GM19238 (cell line): Measurements from ENCODE around the gene NENF.
"Not testable (repeated sequence)": the region's sequence is repeated elsewhere in the genome, so short reads cannot be mapped to it uniquely, and the experiment has no call there.

Experiments used
- DNase-seq: peaks from one replicate; pipeline ENCODE4 v3.0.0; 2011; ENCODE audit warnings: low spot score; ENCODE audit not compliant: insufficient read length

NENF gene

DNA sequence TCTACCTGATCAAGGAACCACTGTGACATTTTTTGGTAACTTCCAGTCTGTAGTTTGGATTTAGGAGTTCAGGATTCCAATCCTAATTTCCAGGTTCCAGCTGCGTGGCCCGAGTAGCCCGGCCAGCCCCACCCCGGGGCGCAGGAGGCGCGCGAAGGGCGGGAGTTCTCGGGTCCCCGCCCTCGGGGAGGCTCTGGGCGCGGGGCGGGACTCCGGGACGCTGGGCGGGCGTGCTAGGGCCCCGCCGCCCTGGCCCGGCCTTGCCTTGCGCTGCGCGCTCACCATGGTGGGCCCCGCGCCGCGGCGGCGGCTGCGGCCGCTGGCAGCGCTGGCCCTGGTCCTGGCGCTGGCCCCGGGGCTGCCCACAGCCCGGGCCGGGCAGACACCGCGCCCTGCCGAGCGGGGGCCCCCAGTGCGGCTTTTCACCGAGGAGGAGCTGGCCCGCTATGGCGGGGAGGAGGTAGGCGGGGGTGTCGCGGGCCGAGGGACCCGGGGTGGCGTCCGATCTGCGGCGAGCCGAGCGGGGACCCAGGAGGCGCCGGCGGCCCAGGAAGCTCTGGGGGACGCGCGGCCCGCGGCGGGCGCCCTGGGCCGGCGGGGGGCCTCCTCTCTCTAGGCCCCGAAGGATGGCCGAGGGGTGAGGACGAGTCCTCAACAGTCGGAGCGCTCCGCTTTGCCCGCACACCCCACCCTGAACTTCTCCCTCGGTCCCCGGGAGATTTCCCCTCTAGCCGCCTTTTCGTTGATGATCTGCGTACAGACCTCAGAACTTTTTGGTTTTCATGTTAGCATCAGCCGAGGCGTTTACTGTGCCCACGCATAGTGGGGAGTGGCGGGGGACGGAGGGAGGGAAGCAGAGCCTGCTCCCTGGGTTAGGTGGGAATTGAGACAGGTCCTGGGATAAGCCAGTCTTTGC, at the start of gene NENF:
Gene NENF (plus strand): TSS at position 260 of the 916 bp plus-strand sequence. CDS start 24 bp downstream, at position 284.
- DNase-seq, result peak; percentile 97

DNA sequence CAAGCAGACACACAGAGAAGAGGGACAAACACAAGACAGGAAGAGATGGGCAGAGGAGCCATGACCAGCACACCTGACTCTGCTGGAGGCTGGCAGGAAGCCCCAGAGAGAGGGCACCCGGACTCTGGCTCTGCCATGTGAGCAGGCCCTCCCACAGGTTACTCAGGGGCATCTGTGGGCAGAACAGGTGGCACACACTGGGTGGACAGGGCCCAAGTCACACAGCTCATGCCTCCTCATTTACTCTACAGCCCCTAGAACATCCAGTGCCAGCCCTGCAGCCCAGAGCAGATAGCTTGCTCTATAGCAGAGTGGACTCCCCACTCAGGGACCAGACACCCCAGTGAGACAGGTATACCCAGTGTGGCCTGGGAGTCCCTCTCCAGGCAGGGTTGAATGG, 46.7 kb upstream of the NENF start:
- no peak for DNase-seq

DNA sequence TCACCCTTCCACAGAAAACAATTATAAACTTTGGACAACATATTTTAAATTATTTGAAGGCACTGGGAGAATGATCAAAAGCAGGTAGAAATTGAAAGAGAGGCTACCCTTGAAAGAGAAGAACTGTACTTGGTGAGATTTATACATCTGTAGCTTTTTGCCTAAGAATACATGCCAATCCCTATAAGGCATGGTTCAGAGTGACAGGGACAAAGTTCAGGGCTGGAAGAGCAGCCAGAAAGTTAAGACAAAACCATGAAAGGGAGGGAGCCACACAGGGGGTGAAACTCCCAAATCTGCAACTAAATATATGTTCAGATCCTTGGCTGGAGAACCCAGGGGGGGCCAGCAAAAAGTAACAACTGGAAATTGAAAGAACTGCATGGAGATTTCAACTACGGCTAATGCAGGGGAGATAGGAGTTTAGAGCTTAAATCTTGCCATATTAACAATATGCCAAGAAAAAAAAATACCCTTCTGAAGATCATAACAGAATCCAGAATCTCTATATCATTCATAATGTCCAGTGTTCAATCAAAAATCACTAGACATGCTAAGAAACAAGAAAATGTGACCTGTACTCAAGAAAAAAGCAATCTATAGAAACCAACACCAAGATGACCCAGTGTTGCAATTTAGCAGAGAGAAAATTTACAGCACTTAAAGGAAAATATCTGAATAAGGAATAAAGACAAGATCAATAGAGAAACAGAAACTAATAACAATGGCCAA, 43.6 kb upstream of the NENF start:
- DNase-seq, result no peak

DNA sequence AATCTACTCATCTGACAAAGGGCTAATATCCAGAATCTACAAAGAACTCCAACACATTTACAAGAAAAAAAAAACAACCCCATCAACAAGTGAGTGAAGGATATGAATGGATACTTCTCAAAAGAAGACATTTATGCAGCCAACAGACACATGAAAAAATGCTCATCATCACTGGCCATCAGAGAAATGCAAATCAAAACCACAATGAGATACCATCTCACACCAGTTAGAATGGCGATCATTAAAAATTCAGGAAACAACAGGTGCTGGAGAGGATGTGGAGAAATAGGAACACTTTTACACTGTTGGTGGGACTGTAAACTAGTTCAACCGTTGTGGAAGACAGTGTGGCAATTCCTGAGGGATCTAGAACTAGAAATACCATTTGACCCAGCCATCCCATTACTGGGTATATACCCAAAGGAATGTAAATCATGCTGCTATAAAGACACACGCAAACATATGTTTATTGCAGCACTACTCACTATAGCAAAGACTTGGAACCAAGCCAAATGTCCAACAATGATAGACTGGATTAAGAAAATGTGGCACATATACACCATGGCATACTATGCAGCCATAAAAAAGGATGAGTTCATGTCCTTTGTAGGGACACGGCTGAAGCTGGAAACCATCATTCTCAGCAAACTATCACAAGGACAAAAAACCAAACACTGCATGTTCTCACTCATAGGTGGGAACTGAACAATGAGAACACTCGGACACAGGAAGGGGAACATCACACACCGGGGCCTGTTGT, 36.9 kb upstream of the NENF start:
- not testable (repeated sequence) for DNase-seq

DNA sequence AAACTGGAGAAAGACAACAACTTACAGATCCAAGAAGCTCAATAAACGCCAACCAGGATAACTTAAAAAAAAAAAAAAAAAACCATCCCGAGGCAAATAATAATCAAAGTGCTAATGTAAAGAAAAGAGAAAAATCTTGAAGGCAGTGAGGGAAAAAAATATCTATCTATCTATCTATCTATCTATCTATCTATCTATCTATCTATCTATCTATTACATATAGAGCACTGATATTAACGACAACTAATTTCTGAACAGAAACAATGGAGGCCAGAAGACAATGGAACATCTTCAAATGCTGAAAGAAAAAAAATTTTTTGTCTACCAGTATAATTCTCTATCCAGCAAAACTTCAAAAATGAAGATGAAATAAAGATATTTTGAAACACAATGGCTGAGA, 36.1 kb upstream of the NENF start:
- no peak for DNase-seq

DNA sequence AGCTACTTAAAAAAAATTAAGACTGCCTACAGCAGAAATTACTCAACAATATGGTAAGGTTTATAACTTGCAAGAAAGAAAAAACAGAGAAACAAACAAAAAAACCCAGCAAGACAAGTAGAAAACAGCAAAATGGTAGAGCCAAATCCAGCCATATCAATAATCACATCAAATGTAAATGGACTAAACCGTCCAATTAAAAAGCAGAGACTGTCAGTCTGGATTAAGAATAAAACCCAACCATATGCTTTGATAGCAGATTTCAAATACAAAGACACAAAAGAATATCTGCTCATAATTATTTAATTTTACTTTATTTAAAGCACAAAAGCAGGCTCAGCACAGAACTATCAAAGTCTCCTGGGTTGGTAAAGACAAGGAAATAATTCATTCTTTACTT, 35.5 kb upstream of the NENF start:
- DNase-seq, result no peak

DNA sequence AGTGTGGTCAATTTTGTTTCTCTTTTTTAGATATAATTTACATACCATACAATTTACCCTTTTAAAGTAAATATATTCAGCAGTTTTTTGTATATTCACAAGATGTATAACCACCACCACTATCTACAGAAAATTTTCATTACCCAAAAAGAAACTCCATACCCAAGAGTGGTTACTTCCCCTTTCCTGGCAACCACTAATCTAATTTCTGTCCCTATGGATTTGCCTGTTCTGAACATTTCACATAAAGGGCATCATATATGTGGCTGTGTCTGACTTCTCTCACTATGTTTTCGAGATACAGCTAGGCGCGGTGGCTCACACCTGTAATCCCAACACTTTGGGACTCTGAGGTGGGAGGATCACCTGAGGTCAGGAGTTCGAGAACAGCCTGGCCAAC, 31.7 kb upstream of the NENF start:
- DNase-seq, result no peak

DNA sequence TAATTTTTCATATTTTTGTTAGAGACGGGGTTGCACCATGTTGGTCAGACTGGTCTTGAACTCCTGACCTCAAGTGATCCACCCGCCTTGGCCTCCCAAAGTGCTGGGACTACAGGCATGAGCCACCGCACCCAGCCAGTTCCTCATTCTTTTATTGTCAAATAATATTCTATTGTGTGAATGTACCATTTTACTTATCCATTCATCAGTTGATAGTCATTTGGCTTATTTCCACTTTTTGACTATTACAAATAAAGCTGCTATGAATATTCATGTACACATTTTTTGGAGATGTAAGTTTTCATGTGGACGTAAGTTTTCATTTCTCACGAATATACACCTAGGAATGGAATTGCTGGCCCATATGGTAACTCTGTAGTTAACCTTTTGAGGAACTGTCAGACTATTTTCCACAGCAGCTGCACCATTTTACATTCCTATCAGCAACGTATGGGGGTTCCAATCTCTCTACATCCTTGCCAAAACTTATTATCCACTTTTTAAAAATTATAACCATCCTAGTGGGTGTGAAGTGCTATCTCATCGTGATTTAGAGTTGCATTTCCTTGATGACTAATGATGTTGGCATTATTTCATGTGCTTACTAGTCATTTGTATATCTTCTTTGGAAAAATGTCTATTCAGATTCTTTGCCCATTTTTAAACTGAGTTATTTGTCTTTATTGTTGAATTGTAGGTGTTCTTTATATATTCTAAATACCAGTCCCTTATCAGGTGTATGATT, 30.7 kb upstream of the NENF start:
- DNase-seq, result no peak

DNA sequence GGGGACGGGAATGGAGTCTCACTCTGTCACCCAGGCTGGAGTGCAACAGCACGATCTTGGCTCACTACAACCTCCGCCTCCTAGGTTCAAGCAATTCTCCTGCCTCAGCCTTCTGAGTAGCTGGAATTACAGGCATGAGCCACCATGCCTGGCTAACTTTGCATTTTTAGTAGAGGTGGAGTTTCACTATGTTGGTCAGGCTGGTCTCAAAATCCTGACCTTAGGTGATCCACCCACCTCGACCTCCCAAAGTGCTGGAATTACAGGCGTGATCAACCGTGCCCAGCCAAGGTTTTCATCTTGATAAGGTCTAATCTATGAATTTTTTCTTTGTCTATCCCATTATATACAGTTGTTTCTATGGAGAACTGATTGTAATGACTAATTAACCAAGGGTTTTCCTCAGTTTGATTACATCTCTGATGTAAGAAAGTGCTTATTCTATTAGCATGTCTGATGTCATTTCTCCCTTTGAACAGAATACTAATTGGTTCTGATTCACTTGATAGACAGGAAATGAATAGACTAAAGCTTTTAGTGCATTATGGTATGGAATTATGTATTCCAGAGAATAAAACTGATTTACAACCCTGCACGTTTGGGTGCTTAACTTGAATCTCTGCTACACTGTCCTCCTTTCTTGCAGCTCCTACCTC, 29.9 kb upstream of the NENF start:
- DNase-seq, result no peak

DNA sequence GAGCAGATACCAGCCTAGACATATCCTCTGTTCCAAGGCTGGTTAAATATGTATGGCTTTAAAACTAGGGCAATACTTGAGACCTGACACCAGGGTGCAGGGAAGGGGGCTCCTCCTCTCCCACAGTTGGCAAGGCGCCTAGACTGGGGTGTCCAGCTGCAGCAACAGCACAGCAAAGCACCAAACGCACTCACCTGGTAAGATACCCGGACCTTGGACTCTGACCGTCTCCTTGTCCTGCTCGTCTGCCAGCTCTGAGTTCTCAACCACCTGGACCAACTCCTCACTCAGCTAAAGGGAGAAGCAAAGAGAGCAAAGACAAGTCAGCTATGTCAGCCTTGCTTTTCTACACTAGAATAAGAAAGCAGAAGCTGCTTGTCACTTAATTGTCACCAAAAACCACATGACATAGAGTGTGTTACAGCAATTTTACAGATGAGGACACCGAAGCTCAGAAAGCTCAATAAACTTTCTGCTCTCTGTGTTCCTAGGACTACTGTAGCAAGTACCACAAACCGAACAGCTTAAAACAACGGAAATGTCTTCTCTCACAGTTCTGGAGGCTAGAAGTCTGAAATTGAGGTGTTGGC, 22.4 kb upstream of the NENF start:
- DNase-seq, result no peak

DNA sequence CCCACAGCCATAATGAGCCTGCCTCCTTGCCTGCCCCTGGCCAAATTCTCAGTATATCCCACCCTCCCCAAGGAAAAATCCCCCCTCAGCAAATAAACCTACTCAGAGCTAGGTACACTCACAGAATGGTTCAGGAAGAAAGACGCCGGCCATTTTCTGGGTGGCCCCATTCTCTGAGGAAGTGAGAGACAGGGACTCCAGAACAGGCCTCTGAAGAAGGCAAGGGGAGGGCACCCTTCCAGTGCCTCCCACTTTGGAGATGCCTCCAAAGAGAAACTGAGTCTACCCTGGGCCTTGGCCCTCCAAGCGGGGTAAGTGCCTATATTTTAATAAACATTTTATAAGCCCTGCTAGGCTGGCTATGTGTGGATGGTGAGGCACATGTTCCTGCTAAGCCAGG, 20.3 kb upstream of the NENF start:
- DNase-seq, result no peak

DNA sequence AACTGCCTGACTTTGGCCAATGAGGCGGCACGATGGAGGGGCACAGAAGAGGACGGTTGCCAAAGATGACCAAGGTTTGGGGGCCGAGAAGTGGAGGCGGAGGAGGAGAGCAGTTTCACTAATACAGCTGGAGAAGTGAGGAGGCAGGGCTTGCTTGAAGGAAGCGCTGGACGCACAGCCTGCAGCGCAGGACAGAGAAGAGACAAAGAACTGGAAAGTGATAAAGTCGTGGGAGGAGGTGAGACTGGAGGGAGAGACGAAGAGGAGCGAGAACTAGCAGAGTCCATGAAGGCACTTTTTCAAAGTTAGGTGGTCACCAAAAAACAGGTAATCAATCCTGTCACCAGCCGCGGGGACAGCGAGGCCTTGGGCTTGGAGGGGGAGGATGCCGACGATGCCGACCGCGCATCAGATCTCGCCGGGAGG, 18.8 kb upstream of the NENF start:
- no peak for DNase-seq

DNA sequence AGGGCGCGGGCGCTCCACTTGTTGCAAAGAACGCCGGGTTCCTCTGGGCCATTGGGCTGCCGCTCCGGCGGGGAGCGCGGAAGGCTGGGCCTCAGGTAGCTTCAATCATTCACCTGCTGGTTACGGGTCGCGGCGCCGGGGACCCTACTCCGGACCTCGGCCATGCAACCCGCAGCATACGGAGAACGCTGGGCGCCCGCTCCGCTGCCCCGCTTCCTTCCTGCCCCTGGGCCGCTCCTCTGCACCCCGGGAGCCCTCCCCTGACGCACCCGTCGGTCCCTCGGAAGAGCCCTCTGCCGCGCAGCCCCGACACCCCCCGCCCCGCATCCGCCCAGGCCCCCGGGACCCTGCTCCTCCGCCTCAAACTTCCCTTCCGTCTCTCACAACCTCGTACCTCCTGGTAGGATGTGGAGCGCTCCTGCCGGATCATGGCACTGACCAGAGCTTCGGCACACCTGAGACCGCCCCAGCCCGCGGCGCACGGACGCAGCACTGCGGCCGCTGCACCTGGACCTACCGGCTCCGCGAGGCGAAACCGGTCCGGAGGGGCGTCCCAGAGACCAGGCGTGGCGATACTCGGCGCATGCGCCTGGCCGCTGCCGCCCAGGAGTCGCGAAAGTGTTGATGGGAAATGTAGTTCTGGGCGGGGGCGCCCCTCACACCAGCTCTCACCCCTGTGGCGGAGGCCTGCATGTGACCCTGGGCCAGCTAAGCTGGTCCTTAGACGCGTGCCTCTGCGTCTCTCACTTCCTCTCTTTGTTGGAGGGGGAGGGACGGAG, 18.2 kb upstream of the NENF start, which contains the start of gene PACC1:
Gene PACC1 (minus strand): TSS at position 559 of the 779 bp plus-strand sequence. CDS start 129 bp downstream, at position 430.
- peak; percentile 93 for DNase-seq

DNA sequence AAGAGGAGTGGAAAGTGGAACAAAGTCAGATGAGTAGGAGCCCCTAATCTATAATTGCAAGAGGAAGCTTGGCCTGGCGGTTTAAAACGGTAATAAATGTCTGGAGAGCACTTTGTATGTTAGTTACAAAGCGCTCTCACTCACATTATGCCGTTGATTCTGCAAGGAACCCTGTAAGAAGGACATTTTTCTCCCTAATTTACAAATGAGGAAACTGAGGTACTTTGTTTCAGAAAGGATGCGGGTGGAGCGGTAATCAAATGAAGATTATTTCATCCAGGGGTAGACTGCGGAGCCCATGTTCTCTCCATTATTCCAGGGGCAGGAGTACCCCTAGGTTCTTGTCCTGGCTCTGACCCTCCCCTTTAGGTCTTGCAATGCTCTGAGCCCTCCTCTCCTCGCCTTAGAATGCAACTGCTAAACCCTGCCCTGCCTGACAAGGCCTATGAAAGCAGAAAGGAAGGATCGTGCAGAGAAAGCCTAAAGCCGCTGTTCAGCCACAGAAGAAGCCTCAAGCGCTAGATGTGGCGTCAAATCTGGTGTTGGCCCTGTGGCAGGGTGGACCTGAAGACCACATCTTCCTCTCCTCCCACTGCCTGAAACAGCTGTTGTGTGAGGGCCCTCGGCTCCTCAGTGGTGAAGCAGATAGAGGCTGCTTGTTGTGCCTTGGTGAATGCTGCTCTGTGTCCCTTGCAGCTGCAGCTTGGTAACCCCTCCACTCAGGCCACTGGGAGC, 17.4 kb upstream of the NENF start:
- no peak for DNase-seq

DNA sequence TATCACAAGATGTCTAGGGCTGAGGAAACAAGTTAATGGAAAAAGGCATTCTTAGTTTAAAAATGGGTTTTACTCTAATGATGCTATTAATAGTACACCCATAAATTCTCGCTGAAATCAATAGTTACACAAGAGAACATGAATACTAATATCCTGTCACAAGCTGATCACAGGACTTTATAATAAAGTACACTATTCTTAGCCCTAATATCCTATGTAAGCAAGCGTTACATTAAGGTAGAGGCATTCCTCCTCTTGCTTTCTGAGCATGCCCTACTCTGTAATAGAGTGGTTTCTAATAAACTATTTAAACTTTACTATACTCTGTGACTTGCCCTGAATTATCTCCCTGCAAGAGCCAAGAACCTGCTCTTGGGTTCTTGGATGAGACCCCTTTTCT, 11.6 kb upstream of the NENF start:
- DNase-seq, result no peak

DNA sequence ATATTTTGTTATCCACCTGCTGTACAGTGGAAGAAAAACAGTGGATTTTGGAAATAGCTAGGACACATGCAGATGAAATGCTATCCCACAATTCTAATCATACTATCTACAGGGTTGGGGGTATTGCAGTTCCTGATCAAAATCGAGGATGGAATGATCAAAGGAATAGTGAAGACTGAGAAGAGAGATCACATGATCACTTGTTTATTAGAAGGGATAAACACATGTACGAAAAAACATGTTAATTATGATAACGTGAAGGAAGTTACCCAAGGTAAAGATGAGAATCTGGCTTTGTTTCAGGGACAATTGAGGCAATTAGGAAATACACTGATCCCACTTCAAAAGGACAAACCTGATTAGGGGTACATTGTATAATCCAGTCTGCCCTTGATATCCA, 8.8 kb upstream of the NENF start:
- no peak for DNase-seq

DNA sequence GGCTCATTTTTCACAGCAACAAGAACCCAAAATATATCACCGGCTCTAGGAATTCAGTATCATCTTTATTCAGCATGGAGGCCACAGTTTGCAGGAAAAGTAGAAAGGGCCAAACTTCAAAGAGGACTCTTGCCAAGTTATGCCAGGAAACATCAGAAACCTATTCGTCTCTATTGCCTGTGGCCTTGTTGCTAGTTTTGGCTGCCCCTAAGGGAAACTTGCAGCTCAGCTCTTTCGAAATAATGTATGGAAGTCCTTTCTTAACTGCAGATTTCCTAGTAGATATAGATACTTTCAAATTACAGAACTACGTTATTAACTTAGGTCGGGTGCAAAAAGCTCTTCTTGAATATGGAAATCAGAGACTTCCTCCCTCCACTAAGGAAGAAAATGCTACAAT, 4.2 kb upstream of the NENF start:
- no peak for DNase-seq

DNA sequence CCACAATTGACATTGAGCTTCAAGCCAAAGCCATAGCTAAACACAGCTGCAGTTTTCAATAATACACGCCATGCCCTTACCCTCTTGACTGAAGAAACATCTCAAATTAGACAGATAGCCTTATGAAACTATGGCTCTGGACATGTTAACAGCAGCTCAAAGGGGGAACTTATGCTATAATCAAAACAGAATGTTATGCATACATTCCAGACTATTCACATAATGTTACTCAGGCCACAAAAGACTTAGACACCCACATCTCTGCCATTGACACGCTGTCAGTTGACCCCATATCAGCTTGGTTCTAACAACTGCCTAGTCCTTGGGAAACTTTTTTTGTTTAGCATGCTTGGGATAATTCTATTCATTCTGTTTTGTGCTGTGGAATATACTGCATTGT, 2.3 kb upstream of the NENF start:
- no peak for DNase-seq

DNA sequence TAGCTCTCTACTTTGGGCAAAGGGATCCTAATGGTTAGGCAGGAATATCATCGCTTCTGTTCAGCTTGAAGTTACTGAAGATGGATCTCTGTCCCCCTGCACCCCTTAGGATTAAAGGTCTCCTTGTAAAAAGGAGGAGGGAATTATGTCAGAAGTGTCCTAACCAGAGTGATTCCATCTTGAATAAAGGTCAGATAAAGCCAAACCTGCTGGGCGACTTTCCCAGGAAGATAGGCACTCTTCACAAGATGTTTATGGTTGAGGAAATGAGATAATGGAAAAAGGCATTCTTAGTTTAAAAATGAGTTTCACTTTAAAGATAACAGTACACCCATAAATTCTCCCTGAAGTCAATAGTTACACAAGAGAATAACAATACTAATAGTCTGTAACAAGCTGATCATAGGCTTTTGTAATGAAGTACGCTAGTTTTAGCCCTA, 1.7 kb upstream of the NENF start:
- DNase-seq, result no peak
